Measurements from ENCODE around the gene OPA3. TPM values are rescaled to one million over a fixed set of nuclear protein-coding genes. Genes with fewer than 3 reads are reported as not detected.

Gene OPA3
- total and polyA plus RNA-seq, 8 donors: under 0.01 to 27.5 (median 3.7) TPM

DNA sequence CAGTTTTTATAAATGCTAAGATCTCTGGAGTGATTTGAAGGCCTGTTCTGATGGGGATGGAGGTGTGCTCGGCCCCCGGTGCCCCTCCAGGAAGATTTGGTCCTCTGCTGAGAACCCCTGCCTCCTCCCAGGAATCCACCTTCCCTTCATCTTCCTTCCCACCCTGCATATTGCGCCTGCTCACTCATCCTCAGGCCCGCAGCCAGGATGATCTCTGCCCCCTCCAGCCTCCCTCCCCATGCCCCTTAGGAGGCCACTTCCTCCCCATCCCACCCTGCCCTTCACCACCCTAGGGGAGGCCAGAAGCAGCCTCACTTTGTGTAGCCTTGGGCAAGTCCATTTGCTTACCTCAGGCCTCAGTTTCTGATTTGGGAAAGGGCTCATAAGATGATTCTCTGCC lies 57.6 kb downstream of the OPA3 start:
- 88 to 97% (median 89%) methylated on average over 4 of the region's 4 CpGs for WGBS, 5 donors

DNA sequence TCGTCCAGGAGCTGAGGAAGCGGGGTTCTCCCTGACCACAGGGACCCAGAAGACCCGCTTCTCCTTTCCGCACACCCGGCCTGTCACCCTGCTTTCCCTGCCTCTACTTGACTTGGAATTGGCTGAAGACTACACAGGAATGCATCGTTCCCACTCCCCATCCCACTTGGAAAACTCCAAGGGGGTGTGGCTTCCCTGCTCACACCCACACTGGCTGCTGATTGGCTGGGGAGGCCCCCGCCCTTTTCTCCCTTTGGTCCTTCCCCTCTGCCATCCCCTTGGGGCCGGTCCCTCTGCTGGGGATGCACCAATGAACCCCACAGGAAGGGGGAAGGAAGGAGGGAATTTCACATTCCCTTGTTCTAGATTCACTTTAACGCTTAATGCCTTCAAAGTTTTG lies 58.5 kb downstream of the OPA3 start:
- TF ChIP-seq, protein P1, sequence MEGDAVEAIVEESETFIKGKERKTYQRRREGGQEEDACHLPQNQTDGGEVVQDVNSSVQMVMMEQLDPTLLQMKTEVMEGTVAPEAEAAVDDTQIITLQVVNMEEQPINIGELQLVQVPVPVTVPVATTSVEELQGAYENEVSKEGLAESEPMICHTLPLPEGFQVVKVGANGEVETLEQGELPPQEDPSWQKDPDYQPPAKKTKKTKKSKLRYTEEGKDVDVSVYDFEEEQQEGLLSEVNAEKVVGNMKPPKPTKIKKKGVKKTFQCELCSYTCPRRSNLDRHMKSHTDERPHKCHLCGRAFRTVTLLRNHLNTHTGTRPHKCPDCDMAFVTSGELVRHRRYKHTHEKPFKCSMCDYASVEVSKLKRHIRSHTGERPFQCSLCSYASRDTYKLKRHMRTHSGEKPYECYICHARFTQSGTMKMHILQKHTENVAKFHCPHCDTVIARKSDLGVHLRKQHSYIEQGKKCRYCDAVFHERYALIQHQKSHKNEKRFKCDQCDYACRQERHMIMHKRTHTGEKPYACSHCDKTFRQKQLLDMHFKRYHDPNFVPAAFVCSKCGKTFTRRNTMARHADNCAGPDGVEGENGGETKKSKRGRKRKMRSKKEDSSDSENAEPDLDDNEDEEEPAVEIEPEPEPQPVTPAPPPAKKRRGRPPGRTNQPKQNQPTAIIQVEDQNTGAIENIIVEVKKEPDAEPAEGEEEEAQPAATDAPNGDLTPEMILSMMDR (IDR thresholded peaks at IDR 0.05): no peak
- TF ChIP-seq POLR2AphosphoS5 (IDR thresholded peaks at IDR 0.05): peak in 1 of 3 donors; percentile 8
- Histone ChIP-seq H3K27ac (peak overlapping the region in 4 of 5 donors; percentile 20 to 66 (median 28)), H3K4me3 (no peak overlapping the region), H3K36me3 (peaks cover 46 to 68% (median 62%) of the 10 kb centered on the region in 4 donors), H3K4me1 (peaks cover 18 to 83% (median 46%) of the 10 kb centered on the region in 4 donors), H3K9me3 (no peaks in the 10 kb centered on the region), H3K27me3 (peaks cover 0 to 10% (median 10%) of the 10 kb centered on the region in 3 donors)
- WGBS, 5 donors: 62 to 76% (median 72%) methylated on average over 9 of the region's 9 CpGs
- intact Hi-C loops (cut with DNase I; ENCODE audit: low total_unique reads): loop anchor here (10.0 kb wide), 1 partner anchor 119 kb away; no protein-coding TSS in a partner anchor
- peak; percentile 70 to 83 for DNase-seq

More for the DNA sequence above, 57.6 kb downstream of the OPA3 start:
- Histone ChIP-seq H3K27me3 (peaks cover 0 to 10% (median 10%) of the 10 kb centered on the region in 3 donors), H3K4me3 (no peak overlapping the region), H3K36me3 (peaks cover 39 to 60% (median 54%) of the 10 kb centered on the region in 4 donors), H3K27ac (peak overlapping the region in 2 of 5 donors; percentile 3 to 66), H3K9me3 (no peaks in the 10 kb centered on the region), H3K4me1 (peaks cover 18 to 75% (median 39%) of the 10 kb centered on the region in 4 donors)
- DNase-seq: no peak
- TF ChIP-seq EP300 (IDR thresholded peaks at IDR 0.05): no peak
- no peak for TF ChIP-seq POLR2AphosphoS5 (IDR thresholded peaks at IDR 0.05)
- no peak for TF ChIP-seq POLR2A (IDR thresholded peaks at IDR 0.05)
- TF ChIP-seq, protein P1 (IDR thresholded peaks at IDR 0.05): no peak
- intact Hi-C loops (cut with DNase I; ENCODE audit: low total_unique reads): loop anchor here (10.0 kb wide), 1 partner anchor 118 kb away; no protein-coding TSS in a partner anchor

- H3K4me3 ChIP-seq: no peak overlapping the region
- H3K36me3 ChIP-seq: peaks cover 59 to 81% (median 76%) of the 10 kb centered on the region in 4 donors
- DNase-seq: no peak
- 82 to 89% (median 86%) methylated on average over 14 to 15 of the region's 15 CpGs for WGBS, 5 donors
- intact Hi-C loops (cut with DNase I; ENCODE audit: low total_unique reads): loop anchor here (10.0 kb wide), 1 partner anchor 120 kb away; no protein-coding TSS in a partner anchor
- peaks cover 18 to 95% (median 54%) of the 10 kb centered on the region in 4 donors for H3K4me1 ChIP-seq
- peak overlapping the region in 2 of 5 donors; percentile 20 to 66 for H3K27ac ChIP-seq
- H3K9me3 ChIP-seq: no peaks in the 10 kb centered on the region
- peaks cover 0 to 8% (median 6%) of the 10 kb centered on the region in 3 donors for H3K27me3 ChIP-seq
- no peak for TF ChIP-seq EP300 (IDR thresholded peaks at IDR 0.05)
- no peak for TF ChIP-seq POLR2A (IDR thresholded peaks at IDR 0.05)
- no peak for TF ChIP-seq POLR2AphosphoS5 (IDR thresholded peaks at IDR 0.05)
- TF ChIP-seq, protein P1 (IDR thresholded peaks at IDR 0.05): no peak
Measured at GRCh38 chr19:45524575-45525129, 60.0 kb downstream of the OPA3 start.

- DNase-seq: peak; percentile 80 to 96
- intact Hi-C loops (cut with DNase I; ENCODE audit: low total_unique reads): loop anchor here (10.0 kb wide), 1 partner anchor 121 kb away; no protein-coding TSS in a partner anchor
- no peak overlapping the region for H3K4me3 ChIP-seq
- H3K36me3 ChIP-seq: peaks cover 67 to 90% (median 85%) of the 10 kb centered on the region in 4 donors
- peaks cover 0 to under 1% (median 0%) of the 10 kb centered on the region in 3 donors for H3K27me3 ChIP-seq
- H3K27ac ChIP-seq: peak overlapping the region in 2 of 5 donors; percentile 66 to 67
- WGBS, 5 donors: 61 to 68% (median 66%) methylated on average over 7 to 9 of the region's 9 CpGs
- peaks cover 15 to 93% (median 51%) of the 10 kb centered on the region in 4 donors for H3K4me1 ChIP-seq
- no peaks in the 10 kb centered on the region for H3K9me3 ChIP-seq
- TF ChIP-seq EP300 (IDR thresholded peaks at IDR 0.05) (no peak), POLR2AphosphoS5 (IDR thresholded peaks at IDR 0.05) (peak in 1 of 3 donors; percentile 57)
- TF ChIP-seq, protein P1 (IDR thresholded peaks at IDR 0.05): peak in 6 of 7 experiments; percentile 68 to 96 (median 88)
Measured at GRCh38 chr19:45523642-45524256, 60.9 kb downstream of the OPA3 start.

Measured in stomach (tissue), 9 donors.